ENCODE data around the gene DCAF17. TPM values are rescaled to one million over a fixed set of nuclear protein-coding genes. Genes with fewer than 3 reads are reported as not detected.

The DCAF17 gene
- total and polyA plus RNA-seq, 2 of the 13 experiments (the other 11 are each of a cell fraction or from before 2014, with no cell fraction given) = 13.7 to 30.0 TPM

DNA sequence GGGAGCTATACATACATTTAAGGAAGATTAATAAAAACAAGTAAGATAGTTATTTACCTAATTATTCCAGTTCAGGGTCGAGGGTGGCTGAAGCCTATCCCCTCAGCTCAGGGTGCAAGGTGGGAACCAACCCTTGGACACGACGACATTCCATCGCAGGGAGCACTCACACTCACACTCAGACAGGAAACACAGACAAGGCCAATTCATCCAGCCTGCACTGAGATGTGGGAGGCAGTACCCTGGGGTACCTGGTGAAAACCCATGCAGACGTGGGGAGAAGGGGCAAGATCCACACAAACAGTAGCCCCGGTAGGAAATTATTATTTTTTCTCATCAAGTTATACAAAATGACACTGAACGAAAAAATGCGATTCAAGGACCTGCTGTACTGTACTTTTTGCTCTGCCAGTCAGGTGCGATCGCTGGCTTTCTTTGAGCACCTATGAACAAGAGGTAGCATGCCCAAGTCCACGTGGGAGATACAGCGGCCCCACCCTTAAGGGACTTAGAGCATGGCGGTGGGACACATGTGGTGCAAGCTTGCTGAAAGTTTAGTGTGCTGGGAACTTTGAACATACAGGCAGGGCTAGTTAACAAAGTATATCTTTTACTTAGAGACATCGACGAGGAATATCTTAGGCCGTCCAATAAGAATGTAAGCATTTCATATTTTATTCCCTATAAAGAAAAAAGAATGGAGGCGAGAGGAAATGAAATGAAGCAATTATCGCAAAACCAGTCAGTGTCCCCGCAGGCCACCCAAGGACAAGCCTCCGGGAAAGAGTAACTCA, 860 bp upstream of the DCAF17 start (continued):
- TF ChIP-seq, protein P1, sequence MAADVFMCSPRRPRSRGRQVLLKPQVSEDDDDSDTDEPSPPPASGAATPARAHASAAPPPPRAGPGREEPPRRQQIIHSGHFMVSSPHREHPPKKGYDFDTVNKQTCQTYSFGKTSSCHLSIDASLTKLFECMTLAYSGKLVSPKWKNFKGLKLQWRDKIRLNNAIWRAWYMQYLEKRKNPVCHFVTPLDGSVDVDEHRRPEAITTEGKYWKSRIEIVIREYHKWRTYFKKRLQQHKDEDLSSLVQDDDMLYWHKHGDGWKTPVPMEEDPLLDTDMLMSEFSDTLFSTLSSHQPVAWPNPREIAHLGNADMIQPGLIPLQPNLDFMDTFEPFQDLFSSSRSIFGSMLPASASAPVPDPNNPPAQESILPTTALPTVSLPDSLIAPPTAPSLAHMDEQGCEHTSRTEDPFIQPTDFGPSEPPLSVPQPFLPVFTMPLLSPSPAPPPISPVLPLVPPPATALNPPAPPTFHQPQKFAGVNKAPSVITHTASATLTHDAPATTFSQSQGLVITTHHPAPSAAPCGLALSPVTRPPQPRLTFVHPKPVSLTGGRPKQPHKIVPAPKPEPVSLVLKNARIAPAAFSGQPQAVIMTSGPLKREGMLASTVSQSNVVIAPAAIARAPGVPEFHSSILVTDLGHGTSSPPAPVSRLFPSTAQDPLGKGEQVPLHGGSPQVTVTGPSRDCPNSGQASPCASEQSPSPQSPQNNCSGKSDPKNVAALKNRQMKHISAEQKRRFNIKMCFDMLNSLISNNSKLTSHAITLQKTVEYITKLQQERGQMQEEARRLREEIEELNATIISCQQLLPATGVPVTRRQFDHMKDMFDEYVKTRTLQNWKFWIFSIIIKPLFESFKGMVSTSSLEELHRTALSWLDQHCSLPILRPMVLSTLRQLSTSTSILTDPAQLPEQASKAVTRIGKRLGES (CRISPR knock-in tag; IDR thresholded peaks at IDR 0.05; ENCODE audit: borderline replicate concordance) = no peak
- TF ChIP-seq, protein P2, sequence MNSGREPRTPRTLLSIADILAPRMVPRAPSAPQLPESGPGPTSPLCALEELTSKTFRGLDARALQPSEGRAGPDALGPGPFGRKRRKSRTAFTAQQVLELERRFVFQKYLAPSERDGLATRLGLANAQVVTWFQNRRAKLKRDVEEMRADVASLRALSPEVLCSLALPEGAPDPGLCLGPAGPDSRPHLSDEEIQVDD (CRISPR knock-in tag; IDR thresholded peaks at IDR 0.05; ENCODE audit: borderline replicate concordance) = no peak
- no peak for TF ChIP-seq NONO (IDR thresholded peaks at IDR 0.05)
- peak; percentile 30; the same call in 1 of the 2 replicates for TF ChIP-seq NONO (CRISPR knock-in tag; conservative IDR thresholded peaks at IDR 0.05)
- TF ChIP-seq BHLHE40 (IDR thresholded peaks at IDR 0.05; ENCODE audit: low read length) = no peak
- no peak for TF ChIP-seq ZNF260 (CRISPR knock-in tag; IDR thresholded peaks at IDR 0.05; ENCODE audit: borderline replicate concordance, low read depth)
- TF ChIP-seq KAT2B (IDR thresholded peaks at IDR 0.05; ENCODE audit: borderline replicate concordance, low read depth, low read length) = no peak
- TF ChIP-seq, protein P3, sequence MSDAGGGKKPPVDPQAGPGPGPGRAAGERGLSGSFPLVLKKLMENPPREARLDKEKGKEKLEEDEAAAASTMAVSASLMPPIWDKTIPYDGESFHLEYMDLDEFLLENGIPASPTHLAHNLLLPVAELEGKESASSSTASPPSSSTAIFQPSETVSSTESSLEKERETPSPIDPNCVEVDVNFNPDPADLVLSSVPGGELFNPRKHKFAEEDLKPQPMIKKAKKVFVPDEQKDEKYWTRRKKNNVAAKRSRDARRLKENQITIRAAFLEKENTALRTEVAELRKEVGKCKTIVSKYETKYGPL (CRISPR knock-in tag; IDR thresholded peaks at IDR 0.05) = no peak
- no peak for TF ChIP-seq ZNF777 (CRISPR knock-in tag; IDR thresholded peaks at IDR 0.05)
- no peak; the same call in 1 of the 2 replicates for TF ChIP-seq ZFP41 (CRISPR knock-in tag; IDR thresholded peaks at IDR 0.05; ENCODE audit: borderline replicate concordance)
- TF ChIP-seq WIZ (CRISPR knock-in tag; IDR thresholded peaks at IDR 0.05) = no peak
- no peak for TF ChIP-seq MEIS2 (CRISPR knock-in tag; IDR thresholded peaks at IDR 0.05)
- TF ChIP-seq ZNF24 (IDR thresholded peaks at IDR 0.05) = no peak
- no peak for TF ChIP-seq GABPA (IDR thresholded peaks at IDR 0.05; ENCODE audit: low read depth, low read length)
- no peak for TF ChIP-seq GABPA (CRISPR knock-in tag; IDR thresholded peaks at IDR 0.05; ENCODE audit: low read depth)
- peak; percentile 51; the same call in 1 of the 2 replicates for TF ChIP-seq ZBTB38 (CRISPR knock-in tag; IDR thresholded peaks at IDR 0.05)
- peak; percentile 78 for TF ChIP-seq YEATS4 (CRISPR knock-in tag; IDR thresholded peaks at IDR 0.05; ENCODE audit: borderline replicate concordance)
- TF ChIP-seq NR2F2 (IDR thresholded peaks at IDR 0.05; ENCODE audit: borderline replicate concordance, low read depth) = 0 out of 2 replicates have a peak, but pooled peaks have one; percentile 45
- TF ChIP-seq ZNF335 (CRISPR knock-in tag; IDR thresholded peaks at IDR 0.05) = no peak
- TF ChIP-seq SMAD9 (CRISPR knock-in tag; IDR thresholded peaks at IDR 0.05) = 0 out of 2 replicates have a peak, but pooled peaks have one; percentile 77
- TF ChIP-seq, protein P4, sequence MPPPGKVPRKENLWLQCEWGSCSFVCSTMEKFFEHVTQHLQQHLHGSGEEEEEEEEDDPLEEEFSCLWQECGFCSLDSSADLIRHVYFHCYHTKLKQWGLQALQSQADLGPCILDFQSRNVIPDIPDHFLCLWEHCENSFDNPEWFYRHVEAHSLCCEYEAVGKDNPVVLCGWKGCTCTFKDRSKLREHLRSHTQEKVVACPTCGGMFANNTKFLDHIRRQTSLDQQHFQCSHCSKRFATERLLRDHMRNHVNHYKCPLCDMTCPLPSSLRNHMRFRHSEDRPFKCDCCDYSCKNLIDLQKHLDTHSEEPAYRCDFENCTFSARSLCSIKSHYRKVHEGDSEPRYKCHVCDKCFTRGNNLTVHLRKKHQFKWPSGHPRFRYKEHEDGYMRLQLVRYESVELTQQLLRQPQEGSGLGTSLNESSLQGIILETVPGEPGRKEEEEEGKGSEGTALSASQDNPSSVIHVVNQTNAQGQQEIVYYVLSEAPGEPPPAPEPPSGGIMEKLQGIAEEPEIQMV (CRISPR knock-in tag; IDR thresholded peaks at IDR 0.05; ENCODE audit: low read depth) = 0 out of 2 replicates have a peak, but pooled peaks have one; percentile 25
- TF ChIP-seq KAT7 (CRISPR knock-in tag; IDR thresholded peaks at IDR 0.05; ENCODE audit: borderline replicate concordance) = no peak
- no peak for TF ChIP-seq SMARCE1 (IDR thresholded peaks at IDR 0.05; ENCODE audit: borderline replicate concordance)
- TF ChIP-seq FOXP1 (IDR thresholded peaks at IDR 0.05) = no peak
- TF ChIP-seq FOXP1 (CRISPR knock-in tag; IDR thresholded peaks at IDR 0.05) = no peak
- TF ChIP-seq ZNF567 (CRISPR knock-in tag; IDR thresholded peaks at IDR 0.05; ENCODE audit: borderline replicate concordance) = 0 out of 2 replicates have a peak, but pooled peaks have one; percentile 7
- TF ChIP-seq ZBTB42 (CRISPR knock-in tag; IDR thresholded peaks at IDR 0.05) = no peak
